ENCODE results near the gene TRIM46. TPM values are rescaled to one million over a fixed set of nuclear protein-coding genes. Genes with fewer than 3 reads are reported as not detected.

The TRIM46 gene
- total and polyA plus RNA-seq, 2 of the 13 experiments (the other 11 are each of a cell fraction or from before 2014, with no cell fraction given) = 0.04 to 0.09 TPM

DNA sequence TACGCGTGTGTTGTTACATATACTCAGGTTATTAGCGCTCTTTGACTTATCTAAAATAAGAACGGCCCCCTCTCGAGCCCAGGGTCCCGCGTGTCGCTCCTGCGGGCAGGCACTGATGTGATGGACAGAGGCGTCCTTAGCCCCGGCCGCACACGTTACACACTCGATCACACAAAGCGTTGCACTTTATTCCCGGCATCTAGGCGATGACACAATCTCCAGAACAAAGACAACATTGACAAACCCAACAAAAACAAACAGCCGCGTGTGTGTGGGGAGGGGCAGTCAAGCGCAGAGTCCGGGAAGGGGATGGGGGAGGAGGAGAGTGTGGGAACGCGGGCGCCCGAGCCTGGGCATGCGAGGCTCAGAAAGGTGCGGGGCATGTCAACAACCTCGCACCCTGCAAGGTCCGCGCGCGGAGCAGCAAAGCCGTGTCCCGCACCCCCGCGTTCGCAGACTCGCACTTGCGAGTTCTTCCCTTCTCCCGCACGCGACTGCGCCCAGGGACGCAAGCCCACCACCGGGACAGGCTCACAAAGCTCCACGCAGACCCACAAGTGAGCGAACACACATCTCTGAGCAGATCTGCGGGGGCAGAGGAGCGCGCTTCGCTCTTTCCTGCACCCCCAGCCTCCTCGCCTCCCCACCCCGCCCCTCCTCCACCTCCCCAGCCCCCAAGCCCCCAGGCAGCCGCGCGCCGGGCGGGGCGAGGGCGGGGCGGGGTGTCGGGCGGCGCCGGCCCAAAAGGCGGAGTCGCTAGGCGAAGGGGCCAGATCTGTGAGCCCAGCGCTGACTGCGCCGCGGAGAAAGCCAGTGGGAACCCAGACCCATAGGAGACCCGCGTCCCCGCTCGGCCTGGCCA lies 46.3 kb upstream of the TRIM46 start, which contains the start of gene EFNA1 (continued):
- TF ChIP-seq NCOA2 (CRISPR knock-in tag; IDR thresholded peaks at IDR 0.05) (peak; percentile 96), CC2D1A (CRISPR knock-in tag; IDR thresholded peaks at IDR 0.05) (no peak), NR1H2 (CRISPR knock-in tag; IDR thresholded peaks at IDR 0.05; ENCODE audit: borderline replicate concordance, low read depth) (0 out of 2 replicates have a peak, but pooled peaks have one; percentile 67), MYNN (CRISPR knock-in tag; IDR thresholded peaks at IDR 0.05; ENCODE audit: low read depth) (no peak), GPBP1L1 (CRISPR knock-in tag; IDR thresholded peaks at IDR 0.05) (no peak), ZNF232 (CRISPR knock-in tag; IDR thresholded peaks at IDR 0.05; ENCODE audit: borderline replicate concordance) (no peak), U2AF1 (optimal IDR thresholded peaks at IDR 0.05; ENCODE audit: low read depth, low read length) (no peak), ZNF251 (CRISPR knock-in tag; IDR thresholded peaks at IDR 0.05) (no peak), SP2 (CRISPR knock-in tag; IDR thresholded peaks at IDR 0.05) (peak; percentile 1; the same call in 1 of the 2 replicates), EEA1 (CRISPR knock-in tag; IDR thresholded peaks at IDR 0.05; ENCODE audit: borderline replicate concordance) (no peak), ZNF768 (CRISPR knock-in tag; IDR thresholded peaks at IDR 0.05) (peak; percentile 12; the same call in 1 of the 2 replicates), ZNF792 (CRISPR knock-in tag; IDR thresholded peaks at IDR 0.05) (peak; percentile 81), SAP130 (CRISPR knock-in tag; IDR thresholded peaks at IDR 0.05; ENCODE audit: low read depth) (peak; percentile 98), ZNF382 (CRISPR knock-in tag; IDR thresholded peaks at IDR 0.05; ENCODE audit: borderline replicate concordance) (no peak), ZFP36L1 (CRISPR knock-in tag; IDR thresholded peaks at IDR 0.05) (peak; percentile 38), RBAK (CRISPR knock-in tag; IDR thresholded peaks at IDR 0.05) (no peak), XRCC5 (optimal IDR thresholded peaks at IDR 0.05; ENCODE audit: low read length) (peak; percentile 88), PAF1 (CRISPR knock-in tag; IDR thresholded peaks at IDR 0.05) (no peak), NR2F2 (IDR thresholded peaks at IDR 0.05; ENCODE audit: borderline replicate concordance, low read depth) (no peak), MIER3 (CRISPR knock-in tag; IDR thresholded peaks at IDR 0.05; ENCODE audit: borderline replicate concordance) (peak; percentile 88), NR2F1 (CRISPR knock-in tag; IDR thresholded peaks at IDR 0.05) (peak; percentile 52 to 65; a peak in 2 of 4 replicates), ZNF205 (CRISPR knock-in tag; IDR thresholded peaks at IDR 0.05) (peak; percentile 72; the same call in 1 of the 2 replicates), NFATC3 (CRISPR knock-in tag; IDR thresholded peaks at IDR 0.05) (peak; percentile 29; the same call in 1 of the 2 replicates), ZNF274 (CRISPR knock-in tag; IDR thresholded peaks at IDR 0.05) (no peak; the same call in 1 of the 2 replicates)
- TF ChIP-seq, protein P1, sequence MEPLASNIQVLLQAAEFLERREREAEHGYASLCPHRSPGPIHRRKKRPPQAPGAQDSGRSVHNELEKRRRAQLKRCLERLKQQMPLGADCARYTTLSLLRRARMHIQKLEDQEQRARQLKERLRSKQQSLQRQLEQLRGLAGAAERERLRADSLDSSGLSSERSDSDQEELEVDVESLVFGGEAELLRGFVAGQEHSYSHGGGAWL (CRISPR knock-in tag; IDR thresholded peaks at IDR 0.05) = no peak
- TF ChIP-seq, protein P2, sequence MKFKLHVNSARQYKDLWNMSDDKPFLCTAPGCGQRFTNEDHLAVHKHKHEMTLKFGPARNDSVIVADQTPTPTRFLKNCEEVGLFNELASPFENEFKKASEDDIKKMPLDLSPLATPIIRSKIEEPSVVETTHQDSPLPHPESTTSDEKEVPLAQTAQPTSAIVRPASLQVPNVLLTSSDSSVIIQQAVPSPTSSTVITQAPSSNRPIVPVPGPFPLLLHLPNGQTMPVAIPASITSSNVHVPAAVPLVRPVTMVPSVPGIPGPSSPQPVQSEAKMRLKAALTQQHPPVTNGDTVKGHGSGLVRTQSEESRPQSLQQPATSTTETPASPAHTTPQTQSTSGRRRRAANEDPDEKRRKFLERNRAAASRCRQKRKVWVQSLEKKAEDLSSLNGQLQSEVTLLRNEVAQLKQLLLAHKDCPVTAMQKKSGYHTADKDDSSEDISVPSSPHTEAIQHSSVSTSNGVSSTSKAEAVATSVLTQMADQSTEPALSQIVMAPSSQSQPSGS (CRISPR knock-in tag; IDR thresholded peaks at IDR 0.05) = peak; percentile 95
- TF ChIP-seq, protein P3, sequence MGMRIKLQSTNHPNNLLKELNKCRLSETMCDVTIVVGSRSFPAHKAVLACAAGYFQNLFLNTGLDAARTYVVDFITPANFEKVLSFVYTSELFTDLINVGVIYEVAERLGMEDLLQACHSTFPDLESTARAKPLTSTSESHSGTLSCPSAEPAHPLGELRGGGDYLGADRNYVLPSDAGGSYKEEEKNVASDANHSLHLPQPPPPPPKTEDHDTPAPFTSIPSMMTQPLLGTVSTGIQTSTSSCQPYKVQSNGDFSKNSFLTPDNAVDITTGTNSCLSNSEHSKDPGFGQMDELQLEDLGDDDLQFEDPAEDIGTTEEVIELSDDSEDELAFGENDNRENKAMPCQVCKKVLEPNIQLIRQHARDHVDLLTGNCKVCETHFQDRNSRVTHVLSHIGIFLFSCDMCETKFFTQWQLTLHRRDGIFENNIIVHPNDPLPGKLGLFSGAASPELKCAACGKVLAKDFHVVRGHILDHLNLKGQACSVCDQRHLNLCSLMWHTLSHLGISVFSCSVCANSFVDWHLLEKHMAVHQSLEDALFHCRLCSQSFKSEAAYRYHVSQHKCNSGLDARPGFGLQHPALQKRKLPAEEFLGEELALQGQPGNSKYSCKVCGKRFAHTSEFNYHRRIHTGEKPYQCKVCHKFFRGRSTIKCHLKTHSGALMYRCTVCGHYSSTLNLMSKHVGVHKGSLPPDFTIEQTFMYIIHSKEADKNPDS (CRISPR knock-in tag; IDR thresholded peaks at IDR 0.05) = no peak
